Panc1 (cell line): ENCODE measurements around the gene SLC25A45.

Source experiments
- CTCF ChIP-seq: fragments of 450-650 bp; IDR thresholded peaks from 2 replicates; pipeline ENCODE4 v1.5.1; 2017; ENCODE audit warnings: mild to moderate bottlenecking
- POLR2AphosphoS5 ChIP-seq: IDR thresholded peaks from 2 replicates; pipeline ENCODE4 v1.6.1; 2012; ENCODE audit warnings: mild to moderate bottlenecking, low read depth, low read length, moderate library complexity
- SIN3A ChIP-seq: IDR thresholded peaks from 2 replicates; pipeline ENCODE4 v1.6.1; 2012; ENCODE audit warnings: low read depth, mild to moderate bottlenecking, low read length, moderate library complexity, borderline replicate concordance; ENCODE audit not compliant: insufficient read depth
- TCF7L2 ChIP-seq: IDR thresholded peaks from 2 replicates; pipeline ENCODE4 v1.6.1; 2011; ENCODE audit warnings: mild to moderate bottlenecking, low read depth, low read length, inconsistent platforms
- TF ChIP-seq, protein P1 (sequence below), 2 experiments: IDR thresholded peaks; 2 replicates each; pipeline ENCODE4 v1.6.1; 2011 to 2012; ENCODE audit warnings: low read depth in 2 of 2, control low read depth in 1 of 2, low read length in 1 of 2, mild to moderate bottlenecking in 1 of 2, moderate library complexity in 1 of 2; ENCODE audit not compliant: insufficient read depth in 1 of 2

GRCh38 chr11:65363770-65364169 is 18.7 kb downstream of the SLC25A45 start:
- TF ChIP-seq CTCF (no peak), TCF7L2 (no peak), POLR2AphosphoS5 (no peak), SIN3A (no peak)
- TF ChIP-seq, protein P1, sequence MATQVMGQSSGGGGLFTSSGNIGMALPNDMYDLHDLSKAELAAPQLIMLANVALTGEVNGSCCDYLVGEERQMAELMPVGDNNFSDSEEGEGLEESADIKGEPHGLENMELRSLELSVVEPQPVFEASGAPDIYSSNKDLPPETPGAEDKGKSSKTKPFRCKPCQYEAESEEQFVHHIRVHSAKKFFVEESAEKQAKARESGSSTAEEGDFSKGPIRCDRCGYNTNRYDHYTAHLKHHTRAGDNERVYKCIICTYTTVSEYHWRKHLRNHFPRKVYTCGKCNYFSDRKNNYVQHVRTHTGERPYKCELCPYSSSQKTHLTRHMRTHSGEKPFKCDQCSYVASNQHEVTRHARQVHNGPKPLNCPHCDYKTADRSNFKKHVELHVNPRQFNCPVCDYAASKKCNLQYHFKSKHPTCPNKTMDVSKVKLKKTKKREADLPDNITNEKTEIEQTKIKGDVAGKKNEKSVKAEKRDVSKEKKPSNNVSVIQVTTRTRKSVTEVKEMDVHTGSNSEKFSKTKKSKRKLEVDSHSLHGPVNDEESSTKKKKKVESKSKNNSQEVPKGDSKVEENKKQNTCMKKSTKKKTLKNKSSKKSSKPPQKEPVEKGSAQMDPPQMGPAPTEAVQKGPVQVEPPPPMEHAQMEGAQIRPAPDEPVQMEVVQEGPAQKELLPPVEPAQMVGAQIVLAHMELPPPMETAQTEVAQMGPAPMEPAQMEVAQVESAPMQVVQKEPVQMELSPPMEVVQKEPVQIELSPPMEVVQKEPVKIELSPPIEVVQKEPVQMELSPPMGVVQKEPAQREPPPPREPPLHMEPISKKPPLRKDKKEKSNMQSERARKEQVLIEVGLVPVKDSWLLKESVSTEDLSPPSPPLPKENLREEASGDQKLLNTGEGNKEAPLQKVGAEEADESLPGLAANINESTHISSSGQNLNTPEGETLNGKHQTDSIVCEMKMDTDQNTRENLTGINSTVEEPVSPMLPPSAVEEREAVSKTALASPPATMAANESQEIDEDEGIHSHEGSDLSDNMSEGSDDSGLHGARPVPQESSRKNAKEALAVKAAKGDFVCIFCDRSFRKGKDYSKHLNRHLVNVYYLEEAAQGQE (IDR thresholded peaks at IDR 0.05; ENCODE audit: insufficient read depth in 1 of 2, low read depth in 2 of 2, low read length in 1 of 2) = no peak
